Measurements from ENCODE around the gene ACTL10.
A peak's percentile ranks its signal among the peaks of the same experiment; 100 is the strongest.

ACTL10 gene

DNA sequence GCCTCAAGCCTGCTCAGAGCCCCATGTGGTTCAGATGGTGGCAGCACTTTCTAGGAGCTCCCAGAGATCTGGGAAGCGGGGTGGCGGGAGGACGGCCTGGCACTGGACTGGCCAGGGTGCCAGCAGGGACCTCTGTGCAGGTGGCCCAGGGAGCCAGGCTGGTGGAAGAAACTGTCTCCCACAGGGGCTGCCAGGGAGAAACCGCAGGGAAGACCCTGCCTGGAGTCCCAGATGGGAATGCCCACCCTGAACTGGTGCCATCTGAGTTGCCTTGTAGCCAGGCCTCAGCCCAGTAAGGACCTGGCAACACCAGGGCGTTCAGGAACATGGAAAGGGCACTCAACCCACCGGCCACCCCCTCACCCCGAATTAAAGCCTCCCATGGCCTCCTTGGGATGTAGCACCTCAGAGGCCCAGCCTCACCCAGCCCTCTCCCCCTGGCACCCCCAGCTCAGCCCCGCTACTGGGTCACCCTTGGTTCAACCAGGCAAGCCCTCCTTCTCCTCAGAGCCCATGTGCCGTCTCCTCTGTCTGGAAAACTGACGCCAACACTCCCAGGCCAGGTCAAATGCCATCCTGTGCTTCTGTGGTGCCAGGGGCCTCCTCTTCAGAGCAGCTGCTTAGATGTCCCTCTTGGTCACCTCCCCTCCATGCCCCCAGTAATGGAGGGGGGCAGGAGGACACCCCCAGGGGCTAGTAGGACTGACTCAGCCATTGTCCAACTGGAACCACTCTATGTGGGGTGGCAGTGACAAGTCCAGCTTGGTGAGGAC, 10.5 kb upstream of the ACTL10 start:
- H3K27ac ChIP-seq, result no peak overlapping the region
- CTCF ChIA-PET, result interaction anchor here (0.6 to 2.4 kb wide), 4 partner anchors 11 to 473 kb away, joined by 3 to 8 read pairs (median 4); partner anchors contain the start of gene ACTL10
- POLR2A ChIA-PET (ENCODE audit: low non-redundant PET), result no interaction called here
- no peak for DNase-seq (ENCODE audit: low spot score)
- TF ChIP-seq, protein P1, sequence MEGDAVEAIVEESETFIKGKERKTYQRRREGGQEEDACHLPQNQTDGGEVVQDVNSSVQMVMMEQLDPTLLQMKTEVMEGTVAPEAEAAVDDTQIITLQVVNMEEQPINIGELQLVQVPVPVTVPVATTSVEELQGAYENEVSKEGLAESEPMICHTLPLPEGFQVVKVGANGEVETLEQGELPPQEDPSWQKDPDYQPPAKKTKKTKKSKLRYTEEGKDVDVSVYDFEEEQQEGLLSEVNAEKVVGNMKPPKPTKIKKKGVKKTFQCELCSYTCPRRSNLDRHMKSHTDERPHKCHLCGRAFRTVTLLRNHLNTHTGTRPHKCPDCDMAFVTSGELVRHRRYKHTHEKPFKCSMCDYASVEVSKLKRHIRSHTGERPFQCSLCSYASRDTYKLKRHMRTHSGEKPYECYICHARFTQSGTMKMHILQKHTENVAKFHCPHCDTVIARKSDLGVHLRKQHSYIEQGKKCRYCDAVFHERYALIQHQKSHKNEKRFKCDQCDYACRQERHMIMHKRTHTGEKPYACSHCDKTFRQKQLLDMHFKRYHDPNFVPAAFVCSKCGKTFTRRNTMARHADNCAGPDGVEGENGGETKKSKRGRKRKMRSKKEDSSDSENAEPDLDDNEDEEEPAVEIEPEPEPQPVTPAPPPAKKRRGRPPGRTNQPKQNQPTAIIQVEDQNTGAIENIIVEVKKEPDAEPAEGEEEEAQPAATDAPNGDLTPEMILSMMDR (conservative IDR thresholded peaks at IDR 0.05; ENCODE audit: low read depth), result no peak

DNA sequence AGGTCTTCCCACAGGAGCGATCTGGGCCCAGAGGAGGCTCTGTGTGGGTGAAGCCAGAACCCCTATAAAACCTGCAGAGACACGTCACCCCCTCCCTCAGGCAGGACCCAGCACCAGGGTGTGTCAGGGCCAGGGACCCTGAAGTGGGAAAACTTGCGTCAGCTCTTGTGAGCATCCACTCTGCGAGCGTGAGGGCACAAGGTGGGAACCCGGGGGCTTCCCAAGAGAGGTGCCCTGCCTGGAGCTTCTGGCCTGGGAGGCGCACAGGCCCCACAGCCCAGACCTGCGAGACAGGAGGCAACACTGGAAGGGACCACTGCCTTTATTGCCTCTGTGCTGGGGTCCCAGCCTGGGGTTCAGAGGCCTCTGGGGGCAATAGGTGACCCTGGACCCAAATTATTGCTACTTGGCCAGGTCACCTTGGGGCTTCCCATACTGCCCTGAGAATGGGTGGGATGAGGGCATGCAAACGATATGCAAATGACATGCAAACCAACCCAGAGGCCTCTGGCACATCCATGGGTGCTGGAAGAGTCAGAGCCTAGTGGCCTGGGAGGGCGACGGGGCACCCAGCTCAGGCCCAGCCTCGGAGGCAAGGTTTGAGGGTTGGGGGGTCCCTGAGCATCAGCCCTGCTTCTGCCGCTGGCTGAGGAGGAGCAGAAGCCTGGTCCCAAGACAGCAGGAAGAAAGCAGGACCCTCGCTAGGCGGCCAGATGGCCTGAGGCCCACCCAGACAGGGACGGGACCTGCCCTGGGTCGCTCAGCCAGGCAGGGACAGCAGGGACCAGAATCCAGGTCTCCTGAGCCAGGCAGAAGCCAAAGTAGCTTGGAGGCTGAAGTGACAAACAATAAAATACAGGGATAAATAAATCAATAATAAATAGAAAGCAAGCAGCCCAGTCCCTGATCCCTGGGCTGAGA, 9.7 kb upstream of the ACTL10 start:
- POLR2A ChIA-PET (ENCODE audit: low non-redundant PET), result no interaction called here
- TF ChIP-seq, protein P1 (conservative IDR thresholded peaks at IDR 0.05; ENCODE audit: low read depth), result no peak
- CTCF ChIA-PET, result interaction anchor here (0.6 to 2.4 kb wide), 4 partner anchors 10 to 765 kb away, joined by 3 to 8 read pairs (median 4); partner anchors contain the start of gene ACTL10
- H3K27ac ChIP-seq, result no peak overlapping the region
- no peak for DNase-seq (ENCODE audit: low spot score)

DNA sequence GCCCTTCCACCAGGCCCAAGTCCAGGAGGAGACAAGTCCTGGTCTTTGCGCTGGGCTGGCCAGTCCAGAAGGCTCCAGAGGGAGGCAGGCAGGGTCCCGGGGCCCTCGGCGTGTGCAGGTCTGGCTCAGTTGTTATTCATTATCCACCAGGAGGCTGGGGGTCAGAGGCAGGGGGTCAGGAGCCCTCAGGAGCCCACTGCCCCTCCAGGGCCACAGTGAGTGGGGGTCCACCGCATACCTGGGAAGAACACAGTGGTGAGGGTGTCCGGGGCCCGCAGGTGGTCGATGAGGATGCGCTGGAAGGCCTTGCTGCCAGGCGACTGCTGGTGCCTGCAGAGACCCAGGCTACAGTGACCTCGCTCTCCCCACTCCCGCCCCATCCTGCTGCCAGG, 9.0 kb upstream of the ACTL10 start:
- H3K27ac ChIP-seq, result no peak overlapping the region
- TF ChIP-seq, protein P1 (conservative IDR thresholded peaks at IDR 0.05; ENCODE audit: low read depth), result no peak
- no peak for DNase-seq (ENCODE audit: low spot score)
- ChIA-PET CTCF (interaction anchor here (2.4 kb wide), 1 partner anchor 10 kb away, joined by 8 read pairs; the partner anchor contains the start of gene ACTL10), POLR2A (ENCODE audit: low non-redundant PET) (no interaction called here)

DNA sequence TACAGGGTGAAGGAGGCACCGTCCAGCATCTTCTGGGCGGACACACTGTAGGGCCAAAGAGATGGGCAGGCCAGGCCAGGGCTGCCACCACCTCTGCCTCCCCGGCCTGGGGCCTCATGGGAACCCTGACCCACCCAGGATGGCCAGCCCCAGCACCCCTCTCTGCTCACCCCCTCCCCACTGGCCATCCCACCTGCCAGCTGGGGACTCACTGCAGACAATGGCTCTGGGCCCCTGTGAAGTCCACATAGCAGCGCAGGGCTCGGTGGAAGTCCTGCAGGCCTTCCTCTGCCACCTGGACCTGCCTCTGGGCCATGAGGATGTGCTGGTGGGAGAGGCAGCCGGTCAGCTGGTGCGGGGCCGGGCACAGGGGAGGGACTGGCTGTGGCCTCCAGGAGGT, 8.2 kb upstream of the ACTL10 start:
- CTCF ChIA-PET, result interaction anchor here (0.6 to 0.7 kb wide), 2 partner anchors 125 to 480 kb away, joined by 3 to 5 read pairs; no protein-coding TSS in a partner anchor
- DNase-seq (ENCODE audit: low spot score), result no peak
- POLR2A ChIA-PET (ENCODE audit: low non-redundant PET), result no interaction called here
- H3K27ac ChIP-seq, result 0 out of 2 replicates have a peak overlapping the region, but pooled peaks have one; percentile 1
- TF ChIP-seq, protein P1 (conservative IDR thresholded peaks at IDR 0.05; ENCODE audit: low read depth), result no peak

DNA sequence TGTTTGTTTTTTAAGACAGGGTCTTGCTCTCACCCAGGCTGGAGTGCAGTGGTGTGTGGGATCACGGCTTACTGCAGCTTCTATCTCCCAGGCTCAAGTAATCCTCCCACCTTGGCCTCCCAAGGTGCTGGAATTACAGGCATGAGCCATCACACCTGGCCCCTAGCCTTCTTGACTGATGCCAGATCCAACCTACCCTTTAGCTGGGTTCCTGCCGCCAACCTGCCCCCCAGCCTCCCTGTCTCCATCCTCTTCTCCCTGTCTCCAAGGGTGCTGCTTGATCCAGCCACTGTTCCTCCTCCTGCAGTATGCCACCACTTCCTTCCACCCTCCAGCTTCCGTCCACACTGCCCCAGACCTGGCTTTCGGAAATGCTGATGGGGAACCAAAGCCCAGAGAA, 7.8 kb upstream of the ACTL10 start:
- H3K27ac ChIP-seq, result 0 out of 2 replicates have a peak overlapping the region, but pooled peaks have one; percentile 1
- TF ChIP-seq, protein P1 (conservative IDR thresholded peaks at IDR 0.05; ENCODE audit: low read depth), result no peak
- ChIA-PET POLR2A (ENCODE audit: low non-redundant PET) (interaction anchor here (0.5 kb wide), 1 partner anchor 25 kb away, joined by 3 read pairs; no protein-coding TSS in a partner anchor), CTCF (interaction anchor here (0.6 to 0.7 kb wide), 3 partner anchors 9 to 480 kb away, joined by 3 to 5 read pairs (median 3); no protein-coding TSS in a partner anchor)
- no peak for DNase-seq (ENCODE audit: low spot score)
